SU-DHL-6 (cell line): ENCODE measurements around the gene ETV3L.

Experiments used
- H2AFZ ChIP-seq: fragments of 200-600 bp; sonication (generic); 2 replicates; pipeline ENCODE4 v1.6.1; 2014; ENCODE audit warnings: low read depth, mild to moderate bottlenecking, moderate library complexity, mixed read lengths, antibody characterized with exemption, low read length; ENCODE audit not compliant: severe bottlenecking
- H3F3A ChIP-seq: fragments of 200-600 bp; shearing (Covaris generic); 2 replicates; pipeline ENCODE4 v1.6.0; 2016; ENCODE audit warnings: antibody characterized with exemption, mild to moderate bottlenecking; ENCODE audit not compliant: insufficient read depth
- H3K27ac ChIP-seq: fragments of 200-600 bp; sonication (generic); 2 replicates; pipeline ENCODE4 v1.5.1; 2016; ENCODE audit warnings: low read depth, mild to moderate bottlenecking, low read length, moderate library complexity, mixed read lengths
- H3K27me3 ChIP-seq: fragments of 200-600 bp; sonication (generic), shearing (Covaris generic); 2 replicates; pipeline ENCODE4 v1.6.0; 2014; ENCODE audit warnings: mild to moderate bottlenecking, low read length
- H3K36me3 ChIP-seq: fragments of 200-600 bp; sonication (generic); 2 replicates; pipeline ENCODE4 v1.6.1; 2014; ENCODE audit warnings: mild to moderate bottlenecking, low read length, mixed read lengths
- H3K4me2 ChIP-seq: fragments of 300-600, 200-600 bp; shearing (Covaris generic), sonication (generic); 2 replicates; pipeline ENCODE4 v1.6.0; 2014; ENCODE audit warnings: low read length, low read depth, mild to moderate bottlenecking; ENCODE audit not compliant: poor library complexity, severe bottlenecking
- H3K4me3 ChIP-seq: fragments of 200-600 bp; sonication (generic); 2 replicates; pipeline ENCODE4 v1.5.1; 2014; ENCODE audit warnings: antibody characterized with exemption, low read length, mild to moderate bottlenecking, mixed read lengths; ENCODE audit not compliant: insufficient read depth, poor library complexity, severe bottlenecking
- H3K79me2 ChIP-seq: fragments of 200-600 bp; sonication (generic); 2 replicates; pipeline ENCODE4 v1.6.1; 2014; ENCODE audit warnings: mild to moderate bottlenecking, low read length, moderate library complexity; ENCODE audit not compliant: insufficient read depth
- H3K9ac ChIP-seq: fragments of 200-600 bp; sonication (generic); 2 replicates; pipeline ENCODE4 v1.7.0; 2014; ENCODE audit warnings: mild to moderate bottlenecking, low read length
- H3K9me2 ChIP-seq: fragments of 200-600 bp; sonication (generic); replicated peaks from 2 replicates; pipeline ENCODE4 v1.6.1; 2014; ENCODE audit warnings: low read length; ENCODE audit not compliant: insufficient read depth
- H3K9me3 ChIP-seq: fragments of 200-600 bp; sonication (generic); 2 replicates; pipeline ENCODE4 v1.6.1; 2014; ENCODE audit warnings: low read length, mixed read lengths; ENCODE audit not compliant: insufficient read depth
- H4K20me1 ChIP-seq: fragments of 200-600 bp; sonication (generic); 2 replicates; pipeline ENCODE4 v1.6.1; 2014; ENCODE audit warnings: low read depth, mild to moderate bottlenecking, antibody characterized with exemption, low read length, moderate library complexity, mixed read lengths
- CTCF ChIP-seq: fragments of 200-600 bp; sonication (generic); IDR thresholded peaks from one replicate; pipeline ENCODE4 v1.5.1; 2017; ENCODE audit warnings: antibody characterized with exemption, mild to moderate bottlenecking, low read length, moderate library complexity; ENCODE audit not compliant: insufficient read depth, poor library complexity, severe bottlenecking
- EZH2phosphoT487 ChIP-seq: fragments of 200-600 bp; sonication (generic), shearing (Covaris generic); conservative IDR thresholded peaks from 2 replicates; pipeline ENCODE4 v1.6.1; 2018; ENCODE audit warnings: mild to moderate bottlenecking, antibody characterized with exemption, low read length, moderate library complexity, mixed read lengths

ETV3L gene

DNA sequence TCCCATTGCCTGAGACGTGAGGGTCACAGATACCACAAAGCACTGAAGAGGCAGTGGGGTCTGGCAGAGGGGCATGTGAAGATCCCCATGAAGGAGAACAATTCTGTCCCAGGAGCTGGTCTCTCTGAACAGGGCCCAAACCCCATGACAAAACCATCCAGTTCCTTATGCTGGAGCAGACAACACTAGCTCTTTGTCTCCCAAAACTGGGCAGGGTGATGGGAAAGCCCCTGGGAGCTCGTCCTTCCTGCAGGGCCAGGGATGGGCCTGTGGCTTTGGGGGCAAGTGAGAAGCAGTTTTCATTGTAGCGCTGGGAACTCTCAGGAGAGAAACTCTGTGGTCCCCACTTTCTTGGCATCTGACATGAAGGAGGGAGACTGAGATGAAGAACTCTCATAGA is 8.8 kb downstream of the ETV3L start:
- Histone ChIP-seq H3K4me3 (no peak overlapping the region), H3K27me3 (no peaks in the 10 kb centered on the region), H3K9me2 (no peaks in the 10 kb centered on the region), H3K4me2 (no peak overlapping the region), H3F3A (no peaks in the 10 kb centered on the region), H3K79me2 (no peaks in the 10 kb centered on the region), H2AFZ (no peak overlapping the region), H3K27ac (no peak overlapping the region), H3K36me3 (no peaks in the 10 kb centered on the region), H4K20me1 (no peaks in the 10 kb centered on the region), H3K9me3 (no peaks in the 10 kb centered on the region), H3K9ac (no peak overlapping the region)
- no peak for TF ChIP-seq EZH2phosphoT487
- no peak for TF ChIP-seq CTCF

- TF ChIP-seq EZH2phosphoT487 = no peak
- TF ChIP-seq CTCF = peak; percentile 95
- no peaks in the 10 kb centered on the region for H3K27me3 ChIP-seq
- H3K4me2 ChIP-seq = no peak overlapping the region
- no peaks in the 10 kb centered on the region for H3K9me2 ChIP-seq
- no peaks in the 10 kb centered on the region for H4K20me1 ChIP-seq
- no peak overlapping the region for H3K4me3 ChIP-seq
- H3K27ac ChIP-seq = no peak overlapping the region
- H3K9me3 ChIP-seq = no peaks in the 10 kb centered on the region
- no peaks in the 10 kb centered on the region for H3K36me3 ChIP-seq
- H3K79me2 ChIP-seq = no peaks in the 10 kb centered on the region
- H3K9ac ChIP-seq = no peak overlapping the region
- H3F3A ChIP-seq = no peaks in the 10 kb centered on the region
- no peak overlapping the region for H2AFZ ChIP-seq
These were observed 9.4 kb downstream of the ETV3L start for GRCh38 chr1:157090196-157090647.

DNA sequence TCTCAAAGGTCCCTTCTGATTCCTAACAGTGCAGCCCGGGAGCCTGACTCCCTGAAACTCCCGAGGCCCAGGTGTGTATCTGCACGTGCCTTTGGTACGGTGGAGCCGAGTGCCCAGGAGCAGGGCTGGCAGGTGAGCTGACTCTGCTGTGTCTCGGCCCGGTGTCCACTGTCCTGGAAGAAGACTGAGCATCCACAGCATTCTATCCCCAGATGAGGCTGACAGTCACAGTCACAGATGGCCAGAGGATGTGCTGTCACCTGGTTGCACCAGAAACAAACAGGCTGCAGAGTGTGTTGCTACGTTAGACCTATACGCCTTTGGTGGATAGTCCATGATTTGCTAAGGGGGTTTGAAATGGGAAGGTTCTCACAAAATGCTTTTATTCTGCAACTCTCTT is 9.8 kb downstream of the ETV3L start:
- Histone ChIP-seq H3K9me2 (no peaks in the 10 kb centered on the region), H4K20me1 (no peaks in the 10 kb centered on the region), H3K27ac (no peak overlapping the region), H3K9ac (no peak overlapping the region), H3K79me2 (no peaks in the 10 kb centered on the region), H3K9me3 (no peaks in the 10 kb centered on the region), H3K4me3 (no peak overlapping the region), H2AFZ (no peak overlapping the region), H3F3A (no peaks in the 10 kb centered on the region), H3K36me3 (no peaks in the 10 kb centered on the region), H3K4me2 (no peak overlapping the region), H3K27me3 (no peaks in the 10 kb centered on the region)
- no peak for TF ChIP-seq EZH2phosphoT487
- TF ChIP-seq CTCF = no peak
